Activated CD4-positive, alpha-beta T cell treated with anti-CD3 and anti-CD28 coated beads for 36 hours (primary cell): ENCODE data around the gene OTC. TPM values are rescaled to one million over a fixed set of nuclear protein-coding genes. Genes with fewer than 3 reads are reported as not detected.

Source experiments
- ATAC-seq: fragments of 200-7000 bp; cut with Tn5 transposase; one replicate; pipeline ENCODE4 v1.10.0; 2021; ENCODE audit warnings: mild to moderate bottlenecking, moderate library complexity
- CTCF ChIA-PET: fragments of 350-600 bp; sonication (Branson Sonifier 250); formaldehyde crosslinking; loops from one replicate; lab custom pipeline; 2021; ENCODE audit warnings: antibody characterized with exemption; lab: Charles Lee
- POLR2A ChIA-PET: fragments of 350-600 bp; sonication (Branson Sonifier 250); formaldehyde crosslinking; loops from one replicate; lab custom pipeline; 2021; ENCODE audit warnings: antibody characterized with exemption, inconsistent platforms; lab: Charles Lee
- DNase-seq: peaks from one replicate; pipeline ENCODE4 v3.0.0-alpha.2; 2020
- H3K27ac Mint-ChIP-seq: one replicate; pipeline ENCODE4 v1.8.0; 2021; ENCODE audit warnings: mixed read lengths
- H3K27me3 Mint-ChIP-seq: one replicate; pipeline ENCODE4 v1.8.0; 2021; ENCODE audit warnings: mixed read lengths
- H3K36me3 Mint-ChIP-seq: one replicate; pipeline ENCODE4 v1.8.0; 2021; ENCODE audit warnings: low read depth, mixed read lengths
- H3K4me1 Mint-ChIP-seq: one replicate; pipeline ENCODE4 v1.8.0; 2021; ENCODE audit warnings: mixed read lengths
- H3K4me3 Mint-ChIP-seq: one replicate; pipeline ENCODE4 v1.8.0; 2021; ENCODE audit warnings: mild to moderate bottlenecking, moderate library complexity, mixed read lengths
- H3K9me3 Mint-ChIP-seq: one replicate; pipeline ENCODE4 v1.8.0; 2021; ENCODE audit warnings: low read depth, mixed read lengths
- intact Hi-C, 2 experiments: fragments of 100-400 bp; cut with DNase I in 1 of 2; cut with micrococcal nuclease in 1 of 2; formaldehyde crosslinking; loops; one replicate each; pipeline versions ENCODE4 v1.14.2 to v1.15.1; 2022 to 2024; cut with DNase I, micrococcal nuclease
- total RNA-seq, 2 experiments: library from RNA; stranded (reverse); gene quantifications; one replicate each; pipeline ENCODE4 v1.2.3, GENCODE V29; 2021

Gene OTC
- total RNA-seq, 2 experiments from 2014 or later = not detected

DNA sequence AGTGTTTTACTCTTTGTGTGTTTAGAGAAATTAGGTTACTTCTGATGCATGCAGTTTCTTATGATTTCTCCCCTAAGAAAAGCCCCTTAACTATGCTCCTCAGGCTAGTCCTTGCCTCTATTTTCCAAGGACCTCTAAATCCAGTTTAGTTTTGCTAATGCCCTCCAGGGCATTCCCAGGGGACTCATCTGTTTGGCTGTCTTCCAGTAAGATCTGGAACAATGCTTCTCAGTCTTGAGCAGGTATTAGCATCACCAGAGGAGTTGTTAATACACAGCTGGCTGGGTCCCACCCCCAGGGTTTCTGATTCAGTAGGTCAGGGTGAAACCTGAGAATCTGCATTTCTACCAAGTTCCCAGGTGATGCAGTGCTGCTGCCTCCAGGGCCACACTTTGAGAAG lies 56.9 kb downstream of the OTC start:
- H3K27ac Mint-ChIP-seq = no peak overlapping the region
- intact Hi-C loops = no loop called here
- CTCF ChIA-PET = interaction anchor here (0.7 kb wide), 1 partner anchor 1975 kb away, joined by 3 read pairs; no protein-coding TSS in a partner anchor

DNA sequence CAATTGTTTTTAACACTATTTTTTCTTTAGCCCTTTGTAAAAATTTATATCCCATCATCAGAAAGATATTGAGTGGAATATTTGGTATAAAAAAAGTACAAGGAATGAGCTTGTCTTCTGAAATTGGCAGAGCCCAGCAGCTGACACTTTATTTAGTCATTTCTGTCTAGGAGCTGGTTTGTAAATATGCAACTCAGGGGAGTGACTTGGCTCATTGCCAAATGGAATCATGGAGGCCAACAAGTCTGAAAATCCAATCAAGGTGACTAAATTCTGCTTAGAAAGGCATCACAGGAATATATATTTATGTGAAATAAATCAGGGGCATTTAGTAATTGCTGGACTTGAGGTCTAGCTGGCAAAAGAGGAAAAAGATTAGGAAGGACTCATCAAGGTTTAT lies 74.4 kb downstream of the OTC start:
- POLR2A ChIA-PET = no interaction called here
- no peak overlapping the region for H3K4me3 Mint-ChIP-seq
- ATAC-seq (no peak), DNase-seq (no peak)
- H3K4me1 Mint-ChIP-seq = no peaks in the 10 kb centered on the region
- H3K27ac Mint-ChIP-seq = no peak overlapping the region
- CTCF ChIA-PET = no interaction called here
- H3K36me3 Mint-ChIP-seq = no peaks in the 10 kb centered on the region
- H3K27me3 Mint-ChIP-seq = no peaks in the 10 kb centered on the region
- H3K9me3 Mint-ChIP-seq = no peaks in the 10 kb centered on the region
- intact Hi-C loops = no loop called here

More for the DNA sequence above, 56.9 kb downstream of the OTC start:
- no peaks in the 10 kb centered on the region for H3K4me1 Mint-ChIP-seq
- H3K9me3 Mint-ChIP-seq = no peaks in the 10 kb centered on the region
- H3K27me3 Mint-ChIP-seq = peaks cover 4% of the 10 kb centered on the region
- ATAC-seq = no peak
- POLR2A ChIA-PET = no interaction called here
- no peak overlapping the region for H3K4me3 Mint-ChIP-seq
- H3K36me3 Mint-ChIP-seq = no peaks in the 10 kb centered on the region
- no peak for DNase-seq

DNA sequence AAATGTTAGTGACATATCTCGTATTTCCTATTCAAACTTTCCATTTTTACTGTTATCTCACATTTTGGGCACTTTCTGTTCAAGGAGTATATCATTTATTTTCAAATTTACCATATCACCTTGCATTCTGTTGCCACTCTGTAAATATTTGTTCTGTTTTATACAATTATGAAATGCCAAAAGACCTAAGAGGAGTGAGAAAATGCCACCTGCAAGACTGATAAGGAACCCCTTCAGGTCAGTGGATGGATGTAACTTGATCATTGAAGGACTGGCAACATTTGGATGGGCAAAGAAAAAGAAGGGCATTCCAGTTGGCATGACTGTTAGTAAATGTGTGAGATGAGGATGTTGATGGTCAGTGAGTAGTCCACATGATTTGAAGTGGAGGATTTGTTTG lies 79.1 kb downstream of the OTC start:
- no peaks in the 10 kb centered on the region for H3K4me1 Mint-ChIP-seq
- no peaks in the 10 kb centered on the region for H3K9me3 Mint-ChIP-seq
- ChIA-PET CTCF (no interaction called here), POLR2A (no interaction called here)
- no peak for DNase-seq
- H3K4me3 Mint-ChIP-seq = no peak overlapping the region
- no peak for ATAC-seq
- no peaks in the 10 kb centered on the region for H3K36me3 Mint-ChIP-seq
- intact Hi-C loops = no loop called here
- H3K27ac Mint-ChIP-seq = no peak overlapping the region
- H3K27me3 Mint-ChIP-seq = peaks cover 3% of the 10 kb centered on the region

DNA sequence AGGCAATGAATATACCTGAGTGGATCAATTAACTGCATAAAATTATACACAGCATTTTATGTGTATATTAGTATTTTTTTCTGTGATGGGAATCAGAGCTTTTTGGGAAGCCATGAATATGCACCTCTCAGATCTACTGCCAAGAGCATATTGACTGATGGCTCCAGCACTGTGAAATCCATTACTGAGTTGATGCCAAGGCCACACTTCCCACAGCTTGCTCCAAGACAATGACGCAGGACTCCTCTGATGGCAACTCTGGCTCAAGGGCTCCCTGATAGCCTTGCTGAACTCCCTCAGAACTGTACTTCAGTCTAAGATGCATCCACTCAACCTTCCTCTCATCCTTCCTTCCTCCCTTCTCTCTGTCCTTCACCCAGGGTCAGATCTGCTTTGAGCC lies 82.7 kb downstream of the OTC start:
- Mint-ChIP-seq H3K4me3 (no peak overlapping the region), H3K27ac (no peak overlapping the region), H3K36me3 (no peaks in the 10 kb centered on the region), H3K9me3 (no peaks in the 10 kb centered on the region), H3K27me3 (peaks cover 5% of the 10 kb centered on the region), H3K4me1 (no peaks in the 10 kb centered on the region)
- ATAC-seq (no peak), DNase-seq (no peak)
- ChIA-PET POLR2A (no interaction called here), CTCF (no interaction called here)
- intact Hi-C loops = no loop called here

DNA sequence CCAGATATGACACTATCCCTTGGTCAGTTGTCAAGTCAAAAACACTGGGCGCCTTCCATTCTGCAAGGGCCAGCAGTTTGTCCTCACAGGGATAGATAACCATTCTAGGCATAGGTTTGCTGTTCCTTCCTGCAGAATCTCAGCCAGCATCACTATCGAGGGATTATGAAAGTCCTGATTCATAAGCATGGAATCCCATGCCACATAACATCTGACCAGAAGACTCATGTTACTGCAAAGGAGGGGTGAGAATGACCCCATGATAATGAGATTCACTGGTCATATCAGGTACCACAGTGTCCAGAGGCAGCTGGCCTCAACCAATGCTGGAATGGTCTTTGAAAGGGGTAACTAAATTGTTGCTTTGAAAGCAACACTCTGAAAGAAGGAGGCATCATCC lies 84.7 kb downstream of the OTC start:
- H3K27me3 Mint-ChIP-seq = peaks cover 5% of the 10 kb centered on the region
- no peaks in the 10 kb centered on the region for H3K36me3 Mint-ChIP-seq
- H3K27ac Mint-ChIP-seq = no peak overlapping the region
- ATAC-seq (no peak), DNase-seq (no peak)
- H3K4me3 Mint-ChIP-seq = no peak overlapping the region
- ChIA-PET POLR2A (no interaction called here), CTCF (no interaction called here)
- H3K4me1 Mint-ChIP-seq = no peaks in the 10 kb centered on the region
- intact Hi-C loops = no loop called here
- H3K9me3 Mint-ChIP-seq = no peaks in the 10 kb centered on the region

DNA sequence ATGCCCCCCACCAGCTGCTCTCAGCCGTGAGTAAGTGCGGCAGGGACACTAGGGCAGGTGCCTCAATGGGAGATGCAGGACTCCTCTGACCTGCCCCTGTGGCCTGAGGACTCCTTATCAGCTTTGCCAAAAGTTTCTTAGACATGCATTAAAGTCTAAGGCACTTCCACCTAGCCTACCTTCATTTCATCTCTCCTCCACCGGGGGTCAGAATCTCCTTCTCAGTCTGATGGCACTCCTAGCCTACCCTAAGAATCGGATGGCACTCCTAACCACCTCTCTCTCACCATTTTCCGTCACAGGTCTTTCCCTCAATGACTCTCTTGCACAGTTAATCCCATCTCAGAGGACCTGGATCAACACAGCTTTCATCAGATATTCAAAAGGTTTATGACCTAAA lies 85.9 kb downstream of the OTC start:
- no peak overlapping the region for H3K27ac Mint-ChIP-seq
- H3K4me1 Mint-ChIP-seq = no peaks in the 10 kb centered on the region
- no peak overlapping the region for H3K4me3 Mint-ChIP-seq
- H3K27me3 Mint-ChIP-seq = peaks cover 5% of the 10 kb centered on the region
- ChIA-PET POLR2A (no interaction called here), CTCF (no interaction called here)
- no peaks in the 10 kb centered on the region for H3K9me3 Mint-ChIP-seq
- no peaks in the 10 kb centered on the region for H3K36me3 Mint-ChIP-seq
- ATAC-seq = no peak
- intact Hi-C loops = no loop called here
- DNase-seq = peak; percentile 3

DNA sequence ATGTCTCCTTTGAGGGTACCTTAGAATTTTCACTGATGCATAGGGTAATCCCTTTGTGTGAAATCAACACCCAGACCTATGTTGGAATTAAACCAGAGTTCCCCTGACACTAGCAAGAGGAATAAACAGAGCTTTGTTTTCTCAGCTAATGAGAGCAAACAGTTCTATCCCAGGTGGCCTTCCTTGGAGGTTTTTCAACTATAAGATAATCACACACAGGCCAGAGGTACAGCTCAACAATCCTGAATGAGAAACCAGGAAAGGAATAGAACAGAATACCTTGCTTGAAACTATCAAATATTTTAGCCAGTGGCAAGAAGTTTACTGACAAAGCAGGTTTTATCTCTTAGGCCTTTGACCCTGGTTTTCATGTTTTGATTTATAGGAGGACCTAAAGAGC lies 100.2 kb downstream of the OTC start:
- H3K27ac Mint-ChIP-seq = no peak overlapping the region

DNA sequence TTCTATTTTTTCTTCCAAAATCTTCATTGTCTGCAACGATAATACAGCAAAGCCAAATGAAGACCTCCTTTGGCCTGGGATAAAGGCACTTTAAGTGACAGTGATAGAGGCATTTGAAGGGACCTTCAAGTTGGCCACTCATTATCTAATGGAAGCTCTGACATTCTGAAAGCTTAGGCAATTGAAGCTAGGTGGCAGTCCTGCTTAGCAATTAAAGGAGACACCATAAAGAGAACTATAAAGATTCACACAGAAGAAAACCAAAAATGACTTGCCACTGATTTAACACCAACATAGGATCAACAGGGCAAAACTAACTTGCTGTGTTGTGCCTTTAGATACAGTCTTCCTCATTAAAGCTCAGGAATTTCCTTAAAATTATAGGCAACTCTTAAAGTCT lies 105.7 kb downstream of the OTC start:
- Mint-ChIP-seq H3K4me1 (no peaks in the 10 kb centered on the region), H3K36me3 (no peaks in the 10 kb centered on the region), H3K27me3 (peaks cover 3% of the 10 kb centered on the region), H3K27ac (no peak overlapping the region), H3K9me3 (peaks cover 2% of the 10 kb centered on the region), H3K4me3 (no peak overlapping the region)
- intact Hi-C loops = loop anchor here in 1 of 2 experiments (10.0 kb wide), 1 partner anchor 57 kb away; no protein-coding TSS in a partner anchor
- DNase-seq = no peak
- POLR2A ChIA-PET = no interaction called here
- ATAC-seq = no peak
- CTCF ChIA-PET = no interaction called here

More for the DNA sequence above, 100.2 kb downstream of the OTC start:
- Mint-ChIP-seq H3K9me3 (peaks cover 2% of the 10 kb centered on the region), H3K27me3 (peaks cover 6% of the 10 kb centered on the region), H3K4me1 (no peaks in the 10 kb centered on the region), H3K36me3 (no peaks in the 10 kb centered on the region), H3K4me3 (no peak overlapping the region)
- DNase-seq (no peak), ATAC-seq (no peak)
- ChIA-PET CTCF (interaction anchor here (0.7 kb wide), 1 partner anchor 42 kb away, joined by 3 read pairs; no protein-coding TSS in a partner anchor), POLR2A (no interaction called here)
- intact Hi-C loops = loop anchor here in 1 of 2 experiments (10.0 kb wide), 1 partner anchor 62 kb away; no protein-coding TSS in a partner anchor

DNA sequence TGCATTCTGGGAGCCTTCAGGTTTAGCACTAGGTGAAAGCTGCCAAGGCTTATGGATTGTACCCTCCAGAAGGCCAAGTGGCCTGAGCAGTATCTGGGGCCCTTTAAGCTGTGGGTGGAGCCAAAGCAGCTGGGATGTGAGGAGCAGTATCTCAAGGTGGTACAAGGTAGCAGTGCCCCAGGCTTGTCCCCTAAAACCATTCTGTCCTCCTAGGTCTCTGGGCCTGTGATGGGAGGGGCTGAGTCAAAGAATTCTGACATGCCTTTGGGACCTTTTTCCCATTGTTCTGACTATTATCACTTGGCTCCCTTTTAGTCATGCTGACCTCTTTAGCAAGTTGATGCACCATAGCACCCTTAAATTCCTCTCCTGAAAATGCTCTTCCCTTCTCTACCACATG lies 109.9 kb downstream of the OTC start:
- no peak for ATAC-seq
- Mint-ChIP-seq H3K4me1 (no peaks in the 10 kb centered on the region), H3K4me3 (no peak overlapping the region), H3K27ac (no peak overlapping the region), H3K36me3 (no peaks in the 10 kb centered on the region), H3K9me3 (no peaks in the 10 kb centered on the region), H3K27me3 (peaks cover 6% of the 10 kb centered on the region)
- intact Hi-C loops = no loop called here
- ChIA-PET POLR2A (no interaction called here), CTCF (no interaction called here)
- DNase-seq = no peak

DNA sequence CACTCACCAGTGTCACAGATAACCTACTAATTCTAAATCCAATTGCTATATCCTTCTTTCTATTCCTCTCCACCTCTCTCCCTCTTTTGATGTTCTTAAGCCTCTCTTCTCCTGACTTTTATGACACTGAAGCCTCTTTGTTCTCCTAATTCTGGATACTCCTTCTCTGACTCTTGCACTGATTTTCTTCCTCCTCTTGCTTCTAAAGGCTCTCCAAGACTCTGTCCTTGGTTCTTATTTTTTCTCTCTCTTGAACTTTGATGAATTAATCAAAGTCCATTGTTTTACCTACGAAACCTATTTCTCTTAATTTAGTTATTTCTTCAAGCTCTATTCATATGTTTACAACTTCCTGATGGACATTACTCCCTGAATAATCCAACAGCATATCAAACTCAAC lies 113.3 kb downstream of the OTC start:
- no peaks in the 10 kb centered on the region for H3K36me3 Mint-ChIP-seq
- ATAC-seq (no peak), DNase-seq (no peak)
- H3K27me3 Mint-ChIP-seq = peaks cover 6% of the 10 kb centered on the region
- no peaks in the 10 kb centered on the region for H3K4me1 Mint-ChIP-seq
- ChIA-PET CTCF (no interaction called here), POLR2A (no interaction called here)
- intact Hi-C loops = no loop called here
- H3K9me3 Mint-ChIP-seq = no peaks in the 10 kb centered on the region
- H3K4me3 Mint-ChIP-seq = no peak overlapping the region
- H3K27ac Mint-ChIP-seq = no peak overlapping the region

DNA sequence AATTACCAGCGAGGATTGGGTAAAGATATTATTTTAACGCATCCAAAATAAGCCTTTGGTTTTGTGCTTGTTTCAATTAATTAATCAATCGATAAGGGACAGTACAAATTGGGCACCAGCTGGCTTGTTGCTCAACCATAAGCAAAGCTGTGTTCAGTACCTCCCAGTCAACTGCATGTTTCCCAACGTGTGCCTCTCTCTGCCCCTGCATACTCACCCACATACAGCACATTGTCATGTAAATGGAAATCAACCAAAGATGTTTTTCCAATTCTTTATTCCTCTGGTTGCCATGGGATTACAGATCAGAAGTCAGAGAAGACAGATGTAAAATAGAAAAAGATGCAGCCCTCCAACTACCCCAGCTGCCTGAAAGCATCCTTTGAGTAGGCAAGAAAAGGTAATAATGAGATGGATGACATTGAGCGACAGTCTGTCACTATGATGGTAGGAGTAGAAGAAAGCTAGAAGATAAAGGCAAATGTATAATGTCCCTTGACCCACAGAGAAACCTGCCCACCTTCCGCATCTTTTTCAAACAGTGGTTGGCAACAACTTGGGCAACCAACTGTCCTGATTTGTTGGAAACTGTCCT lies 116.3 kb downstream of the OTC start:
- Mint-ChIP-seq H3K4me1 (no peaks in the 10 kb centered on the region), H3K27ac (no peak overlapping the region), H3K4me3 (no peak overlapping the region), H3K9me3 (no peaks in the 10 kb centered on the region), H3K36me3 (no peaks in the 10 kb centered on the region), H3K27me3 (peaks cover 6% of the 10 kb centered on the region)
- no peak for DNase-seq
- no peak for ATAC-seq
- intact Hi-C loops = no loop called here
- POLR2A ChIA-PET = no interaction called here
- CTCF ChIA-PET = interaction anchor here (0.7 kb wide), 1 partner anchor 124 kb away, joined by 4 read pairs; no protein-coding TSS in a partner anchor
